ENCODE measurements around the gene RNF157. TPM values are rescaled to one million over a fixed set of nuclear protein-coding genes. Genes with fewer than 3 reads are reported as not detected.

RNF157 gene
- total RNA-seq, 1 experiment from 2014 or later: 0.86 TPM

DNA sequence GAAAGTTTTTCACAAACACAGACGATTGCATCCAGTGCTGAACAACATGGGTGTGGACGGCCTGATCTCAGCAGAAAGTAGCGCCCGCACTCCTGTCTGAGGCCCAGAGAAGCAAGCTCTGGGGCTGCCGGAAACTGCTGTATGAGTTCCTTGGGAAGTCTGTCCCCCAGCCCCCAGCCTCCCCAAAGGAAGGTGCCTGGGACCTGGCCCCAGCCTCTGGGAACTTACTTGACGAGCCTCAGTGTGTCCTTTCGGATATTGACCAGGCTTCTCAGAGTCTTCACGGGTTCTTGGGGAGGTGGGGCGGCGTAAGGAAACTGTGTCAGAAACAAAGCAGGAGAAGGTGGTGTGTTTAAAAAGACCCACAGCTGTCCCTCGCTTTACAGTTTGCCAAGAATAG lies 66.8 kb downstream of the RNF157 start:
- Histone ChIP-seq H3K36me3 (ENCODE audit: control insufficient read depth in 1 of 2, insufficient read depth in 2 of 2, low read length in 2 of 2) (no peaks in the 10 kb centered on the region), H3K9ac (ENCODE audit: low read length) (no peak overlapping the region), H3K79me2 (ENCODE audit: insufficient read depth, low read length) (no peaks in the 10 kb centered on the region), H3K27ac (ENCODE audit: low read depth, low read length) (no peak overlapping the region), H3K4me2 (ENCODE audit: low read length) (no peak overlapping the region), H3K4me3 (replicated peaks in 1 of 2; ENCODE audit: low read depth in 1 of 2, low read length in 2 of 2) (no peak overlapping the region), H3K4me1 (ENCODE audit: control insufficient read depth in 1 of 2, insufficient read depth in 2 of 2, low read length in 2 of 2) (no peaks in the 10 kb centered on the region), H3K9me2 (ENCODE audit: insufficient read depth) (no peaks in the 10 kb centered on the region), H2AFZ (ENCODE audit: low read depth, low read length, poor library complexity, severe bottlenecking) (no peak overlapping the region), H4K20me1 (ENCODE audit: insufficient read depth) (no peaks in the 10 kb centered on the region), H3K27me3 (ENCODE audit: insufficient read depth, low read length) (no peaks in the 10 kb centered on the region), H3K9me3 (ENCODE audit: control insufficient read depth in 1 of 2, insufficient read depth in 1 of 2, low read depth in 1 of 2, low read length in 2 of 2) (no peaks in the 10 kb centered on the region)
- POLR2A ChIA-PET: interaction anchor here (1.7 kb wide), 1 partner anchor 9 kb away, joined by 3 read pairs; no protein-coding TSS in a partner anchor
- intact Hi-C loops (cut with micrococcal nuclease): no loop called here
- BruUV-seq (replicated peaks): no TSS peak
- TF ChIP-seq CBX3 (IDR thresholded peaks at IDR 0.05; ENCODE audit: low read depth): no peak
- no peak for TF ChIP-seq CEBPB (IDR thresholded peaks at IDR 0.05; ENCODE audit: low read depth)
- DNase-seq (ENCODE audit: low read depth, low spot score) (no peak), ATAC-seq (no peak)
- CTCF ChIA-PET: interaction anchor here (1.6 kb wide), 1 partner anchor 8 kb away, joined by 7 read pairs; no protein-coding TSS in a partner anchor
- RAD21 ChIA-PET (ENCODE audit: low non-redundant PET in 1 of 2, low total read pairs in 2 of 2, uncharacterized antibody in 2 of 2, unreplicated experiment in 2 of 2): interaction anchor here in 1 of 2 experiments (0.6 kb wide), 1 partner anchor 9 kb away, joined by 3 read pairs; no protein-coding TSS in a partner anchor

DNA sequence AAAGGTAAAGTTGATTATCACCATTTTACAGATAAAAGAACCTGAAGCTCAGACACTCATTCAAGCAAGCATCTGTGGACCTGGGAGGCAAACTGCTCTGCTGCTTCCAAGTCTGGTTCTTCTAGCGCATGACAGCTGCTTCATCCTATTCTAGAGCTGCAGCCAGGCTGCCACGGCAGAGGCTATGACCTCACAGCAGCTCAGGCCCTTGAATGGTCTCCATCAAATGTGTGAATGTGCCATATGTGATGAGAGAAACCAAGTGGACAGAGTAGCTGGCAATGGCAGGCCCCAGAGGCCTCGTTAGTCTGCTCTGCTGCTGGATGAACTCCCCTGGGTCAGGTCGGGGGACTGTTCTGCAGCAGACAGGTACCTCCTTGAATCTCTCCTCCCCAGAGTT lies 68.6 kb downstream of the RNF157 start:
- ChIA-PET RAD21 (ENCODE audit: low non-redundant PET in 1 of 2, low total read pairs in 2 of 2, uncharacterized antibody in 2 of 2, unreplicated experiment in 2 of 2) (interaction anchor here in 1 of 2 experiments (0.6 kb wide), 1 partner anchor 51 kb away, joined by 5 read pairs; no protein-coding TSS in a partner anchor), CTCF (interaction anchor here (1.3 kb wide), 1 partner anchor 10 kb away, joined by 7 read pairs; no protein-coding TSS in a partner anchor), POLR2A (no interaction called here)
- intact Hi-C loops (cut with micrococcal nuclease): no loop called here
- no peaks in the 10 kb centered on the region for H3K79me2 ChIP-seq (ENCODE audit: insufficient read depth, low read length)
- no peaks in the 10 kb centered on the region for H3K9me2 ChIP-seq (ENCODE audit: insufficient read depth)
- no peak overlapping the region for H2AFZ ChIP-seq (ENCODE audit: low read depth, low read length, poor library complexity, severe bottlenecking)
- no peaks in the 10 kb centered on the region for H3K9me3 ChIP-seq (ENCODE audit: control insufficient read depth in 1 of 2, insufficient read depth in 1 of 2, low read depth in 1 of 2, low read length in 2 of 2)
- H3K36me3 ChIP-seq (ENCODE audit: control insufficient read depth in 1 of 2, insufficient read depth in 2 of 2, low read length in 2 of 2): no peaks in the 10 kb centered on the region
- H3K27ac ChIP-seq (ENCODE audit: low read depth, low read length): no peak overlapping the region
- no peak overlapping the region for H3K9ac ChIP-seq (ENCODE audit: low read length)
- ATAC-seq (no peak), DNase-seq (ENCODE audit: low read depth, low spot score) (no peak)
- BruUV-seq (replicated peaks): no TSS peak
- H3K4me1 ChIP-seq (ENCODE audit: control insufficient read depth in 1 of 2, insufficient read depth in 2 of 2, low read length in 2 of 2): no peaks in the 10 kb centered on the region
- H3K4me3 ChIP-seq (replicated peaks in 1 of 2; ENCODE audit: low read depth in 1 of 2, low read length in 2 of 2): no peak overlapping the region
- H4K20me1 ChIP-seq (ENCODE audit: insufficient read depth): no peaks in the 10 kb centered on the region
- H3K27me3 ChIP-seq (ENCODE audit: insufficient read depth, low read length): no peaks in the 10 kb centered on the region
- H3K4me2 ChIP-seq (ENCODE audit: low read length): no peak overlapping the region
- TF ChIP-seq, protein P1, sequence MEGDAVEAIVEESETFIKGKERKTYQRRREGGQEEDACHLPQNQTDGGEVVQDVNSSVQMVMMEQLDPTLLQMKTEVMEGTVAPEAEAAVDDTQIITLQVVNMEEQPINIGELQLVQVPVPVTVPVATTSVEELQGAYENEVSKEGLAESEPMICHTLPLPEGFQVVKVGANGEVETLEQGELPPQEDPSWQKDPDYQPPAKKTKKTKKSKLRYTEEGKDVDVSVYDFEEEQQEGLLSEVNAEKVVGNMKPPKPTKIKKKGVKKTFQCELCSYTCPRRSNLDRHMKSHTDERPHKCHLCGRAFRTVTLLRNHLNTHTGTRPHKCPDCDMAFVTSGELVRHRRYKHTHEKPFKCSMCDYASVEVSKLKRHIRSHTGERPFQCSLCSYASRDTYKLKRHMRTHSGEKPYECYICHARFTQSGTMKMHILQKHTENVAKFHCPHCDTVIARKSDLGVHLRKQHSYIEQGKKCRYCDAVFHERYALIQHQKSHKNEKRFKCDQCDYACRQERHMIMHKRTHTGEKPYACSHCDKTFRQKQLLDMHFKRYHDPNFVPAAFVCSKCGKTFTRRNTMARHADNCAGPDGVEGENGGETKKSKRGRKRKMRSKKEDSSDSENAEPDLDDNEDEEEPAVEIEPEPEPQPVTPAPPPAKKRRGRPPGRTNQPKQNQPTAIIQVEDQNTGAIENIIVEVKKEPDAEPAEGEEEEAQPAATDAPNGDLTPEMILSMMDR (IDR thresholded peaks at IDR 0.05 in 2 of 3, conservative IDR thresholded peaks at IDR 0.05 in 1 of 3; ENCODE audit: borderline replicate concordance in 1 of 3, insufficient read depth in 1 of 3, low read depth in 2 of 3, low read length in 2 of 3): no peak
- TF ChIP-seq ZFX (IDR thresholded peaks at IDR 0.05) (no peak), SRF (IDR thresholded peaks at IDR 0.05; ENCODE audit: low read depth) (no peak), SIN3A (IDR thresholded peaks at IDR 0.05; ENCODE audit: low read depth) (no peak), SP1 (IDR thresholded peaks at IDR 0.05; ENCODE audit: low read depth) (no peak), ZNF274 (IDR thresholded peaks at IDR 0.05; ENCODE audit: low read depth, low read length) (no peak), ELF1 (IDR thresholded peaks at IDR 0.05; ENCODE audit: borderline replicate concordance, low read depth) (no peak), POLR2A (IDR thresholded peaks at IDR 0.05; ENCODE audit: borderline replicate concordance, extremely low read depth, insufficient read depth, insufficient read length) (no peak)
- TF ChIP-seq, protein P2, sequence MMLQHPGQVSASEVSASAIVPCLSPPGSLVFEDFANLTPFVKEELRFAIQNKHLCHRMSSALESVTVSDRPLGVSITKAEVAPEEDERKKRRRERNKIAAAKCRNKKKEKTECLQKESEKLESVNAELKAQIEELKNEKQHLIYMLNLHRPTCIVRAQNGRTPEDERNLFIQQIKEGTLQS (IDR thresholded peaks at IDR 0.05): no peak
- TF ChIP-seq, protein P3, sequence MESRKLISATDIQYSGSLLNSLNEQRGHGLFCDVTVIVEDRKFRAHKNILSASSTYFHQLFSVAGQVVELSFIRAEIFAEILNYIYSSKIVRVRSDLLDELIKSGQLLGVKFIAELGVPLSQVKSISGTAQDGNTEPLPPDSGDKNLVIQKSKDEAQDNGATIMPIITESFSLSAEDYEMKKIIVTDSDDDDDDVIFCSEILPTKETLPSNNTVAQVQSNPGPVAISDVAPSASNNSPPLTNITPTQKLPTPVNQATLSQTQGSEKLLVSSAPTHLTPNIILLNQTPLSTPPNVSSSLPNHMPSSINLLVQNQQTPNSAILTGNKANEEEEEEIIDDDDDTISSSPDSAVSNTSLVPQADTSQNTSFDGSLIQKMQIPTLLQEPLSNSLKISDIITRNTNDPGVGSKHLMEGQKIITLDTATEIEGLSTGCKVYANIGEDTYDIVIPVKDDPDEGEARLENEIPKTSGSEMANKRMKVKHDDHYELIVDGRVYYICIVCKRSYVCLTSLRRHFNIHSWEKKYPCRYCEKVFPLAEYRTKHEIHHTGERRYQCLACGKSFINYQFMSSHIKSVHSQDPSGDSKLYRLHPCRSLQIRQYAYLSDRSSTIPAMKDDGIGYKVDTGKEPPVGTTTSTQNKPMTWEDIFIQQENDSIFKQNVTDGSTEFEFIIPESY (IDR thresholded peaks at IDR 0.05; ENCODE audit: extremely low read depth, insufficient replicate concordance, low read length): no peak
- TF ChIP-seq, protein P4, sequence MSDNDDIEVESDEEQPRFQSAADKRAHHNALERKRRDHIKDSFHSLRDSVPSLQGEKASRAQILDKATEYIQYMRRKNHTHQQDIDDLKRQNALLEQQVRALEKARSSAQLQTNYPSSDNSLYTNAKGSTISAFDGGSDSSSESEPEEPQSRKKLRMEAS (IDR thresholded peaks at IDR 0.05): no peak

All from HCT116 (cell line).